GOT3 (cell line): Measurements from ENCODE around the gene EXOC5.

Source experiments
- DNase-seq: peaks from one replicate; lab custom pipeline; 2025; ENCODE audit warnings: mixed read lengths; lab: John Stamatoyannopoulos, UW

Gene EXOC5, protein sequence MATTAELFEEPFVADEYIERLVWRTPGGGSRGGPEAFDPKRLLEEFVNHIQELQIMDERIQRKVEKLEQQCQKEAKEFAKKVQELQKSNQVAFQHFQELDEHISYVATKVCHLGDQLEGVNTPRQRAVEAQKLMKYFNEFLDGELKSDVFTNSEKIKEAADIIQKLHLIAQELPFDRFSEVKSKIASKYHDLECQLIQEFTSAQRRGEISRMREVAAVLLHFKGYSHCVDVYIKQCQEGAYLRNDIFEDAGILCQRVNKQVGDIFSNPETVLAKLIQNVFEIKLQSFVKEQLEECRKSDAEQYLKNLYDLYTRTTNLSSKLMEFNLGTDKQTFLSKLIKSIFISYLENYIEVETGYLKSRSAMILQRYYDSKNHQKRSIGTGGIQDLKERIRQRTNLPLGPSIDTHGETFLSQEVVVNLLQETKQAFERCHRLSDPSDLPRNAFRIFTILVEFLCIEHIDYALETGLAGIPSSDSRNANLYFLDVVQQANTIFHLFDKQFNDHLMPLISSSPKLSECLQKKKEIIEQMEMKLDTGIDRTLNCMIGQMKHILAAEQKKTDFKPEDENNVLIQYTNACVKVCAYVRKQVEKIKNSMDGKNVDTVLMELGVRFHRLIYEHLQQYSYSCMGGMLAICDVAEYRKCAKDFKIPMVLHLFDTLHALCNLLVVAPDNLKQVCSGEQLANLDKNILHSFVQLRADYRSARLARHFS

GRCh38 chr14:57268161-57269069 lies at the start of gene EXOC5, which contains the start of gene AP5M1:
Gene EXOC5 (minus strand): TSS chr14:57268905. CDS start chr14:57268648, 257 bp downstream.
Gene AP5M1 (plus strand): TSS chr14:57268971. CDS start chr14:57269315, 344 bp downstream.
- DNase-seq: peak; percentile 20

DNA sequence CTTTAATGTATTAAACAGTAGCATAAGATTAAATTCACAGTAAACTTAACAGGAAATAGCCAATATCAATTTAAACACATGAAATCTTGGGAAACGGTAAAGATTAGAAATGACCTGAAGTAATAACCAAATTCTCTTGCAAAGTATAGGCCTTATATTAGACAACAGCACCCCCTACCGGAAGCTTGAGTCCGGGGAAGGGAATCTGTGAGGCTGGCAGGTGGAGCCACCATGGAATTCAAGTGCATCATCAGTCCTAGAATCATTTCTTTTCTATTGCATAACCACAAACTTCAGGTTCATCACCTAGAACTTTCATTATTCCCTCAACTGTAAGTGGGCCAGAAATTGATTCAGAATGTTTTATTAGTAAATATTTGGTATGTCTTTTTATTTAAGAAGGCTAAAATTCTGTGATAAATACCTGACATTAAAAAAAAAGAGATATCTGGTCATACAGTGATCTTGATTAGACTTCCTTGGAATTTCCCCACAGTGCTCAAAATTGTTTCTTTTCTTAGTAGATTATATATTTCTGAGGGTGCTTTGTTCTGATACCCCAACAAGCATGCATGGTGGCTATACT lies 48.6 kb upstream of the EXOC5 start:
- no peak for DNase-seq

GRCh38 chr14:57314396-57315089 lies 45.8 kb upstream of the EXOC5 start:
- DNase-seq: no peak

DNA sequence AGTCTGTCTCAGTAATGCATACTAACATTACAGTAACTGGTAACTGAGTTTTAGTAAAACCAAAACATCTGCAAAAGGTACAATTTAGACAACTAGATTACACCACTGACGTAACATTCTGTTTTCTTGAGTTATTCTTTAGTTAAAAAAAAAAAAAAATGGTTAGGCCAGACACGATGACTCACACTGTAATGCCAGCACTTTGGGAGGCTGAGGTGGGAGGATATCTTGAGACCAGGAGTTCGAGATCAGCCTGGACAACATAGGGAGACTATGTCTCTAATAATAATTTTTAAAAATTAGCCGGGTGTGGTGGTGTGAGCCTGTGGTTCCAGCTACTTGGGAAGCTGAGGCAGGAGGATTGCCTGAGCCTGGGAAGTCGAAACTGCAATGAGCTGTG lies 34.2 kb upstream of the EXOC5 start:
- no peak for DNase-seq

DNA sequence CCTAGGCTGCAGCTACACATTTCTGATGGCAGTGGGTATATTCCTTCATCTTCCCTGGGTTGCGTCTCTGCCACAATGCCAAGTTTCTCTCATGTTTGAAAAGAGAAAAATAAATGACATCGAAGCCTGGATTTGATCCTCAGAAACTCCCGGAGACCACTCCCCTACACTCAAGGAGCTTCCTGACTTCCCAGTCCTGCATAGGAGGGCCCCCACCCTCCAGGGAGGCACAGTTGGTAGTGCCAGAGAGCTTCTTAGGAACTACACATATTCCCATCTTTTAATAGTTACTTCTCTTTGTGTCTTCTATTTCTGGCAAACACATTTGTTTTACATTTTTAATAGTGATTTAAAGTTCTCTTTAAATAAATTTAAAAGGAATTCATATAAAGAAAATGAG lies 30.8 kb upstream of the EXOC5 start:
- DNase-seq: no peak

DNA sequence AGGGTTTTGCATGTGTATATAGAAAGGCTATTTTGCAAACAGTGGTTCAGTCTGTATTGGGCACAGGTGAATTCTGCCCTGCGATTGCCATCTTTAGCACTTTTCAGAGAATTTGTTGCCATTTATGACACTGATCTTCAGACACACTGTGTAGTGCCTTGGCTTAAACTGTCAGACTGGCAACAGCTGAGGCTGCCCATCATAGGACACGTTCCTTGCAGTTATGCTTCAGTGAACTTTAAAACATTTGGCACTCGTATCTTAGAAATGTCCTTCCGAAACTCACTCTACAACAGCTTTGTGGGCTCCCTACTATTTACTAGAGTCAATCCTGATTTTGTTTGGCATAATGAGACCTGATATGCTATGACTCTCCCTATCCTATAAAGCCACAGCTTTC lies 29.1 kb upstream of the EXOC5 start:
- DNase-seq: no peak

- no peak for DNase-seq
Measured at GRCh38 chr14:57295239-57295638, 26.5 kb upstream of the EXOC5 start.

DNA sequence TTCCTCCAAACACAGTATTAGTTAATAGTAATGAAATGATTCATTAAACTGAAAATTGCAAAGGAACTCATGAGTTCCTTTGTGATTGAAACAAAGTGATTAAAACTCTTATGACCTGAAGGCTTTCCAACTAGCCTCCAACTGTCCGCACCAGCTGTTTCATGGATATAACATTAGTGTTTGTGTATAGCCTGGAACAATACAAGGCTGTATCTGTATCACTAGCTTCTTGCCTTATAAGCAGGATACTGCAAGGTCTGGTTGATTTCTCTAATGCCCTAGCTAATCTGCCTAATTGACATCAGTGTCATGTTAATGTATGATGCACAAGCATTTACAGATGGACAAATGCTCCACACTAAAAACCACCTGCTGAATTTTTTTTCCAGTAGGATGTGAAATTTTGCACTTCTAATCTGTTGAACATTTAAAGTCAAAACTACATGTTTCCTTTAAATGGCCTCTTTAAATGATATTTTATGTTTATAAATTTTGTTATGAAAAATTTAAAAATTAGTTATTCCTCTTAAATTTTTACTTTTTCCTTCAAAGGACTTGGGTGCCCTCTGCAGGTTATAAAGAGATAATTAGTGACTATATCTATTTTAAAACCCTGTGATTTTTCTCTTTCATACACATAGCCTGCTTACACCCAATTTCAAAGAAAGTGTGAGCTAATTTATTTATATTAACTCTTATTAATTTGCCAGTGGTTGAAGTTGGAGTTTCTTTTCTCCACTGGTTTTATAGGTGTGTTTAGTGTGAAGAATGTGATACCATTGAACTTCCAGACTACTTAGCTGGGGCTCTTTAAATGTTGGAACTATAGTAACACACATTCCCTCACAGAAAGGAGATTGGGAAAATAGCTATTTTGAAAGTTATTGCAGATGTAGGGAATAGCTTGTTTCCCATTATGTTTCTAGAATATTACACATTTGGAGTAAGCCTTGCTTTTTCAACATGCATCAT lies 25.4 kb upstream of the EXOC5 start:
- DNase-seq: no peak

- DNase-seq: no peak
Measured at GRCh38 chr14:57291692-57292647, 23.3 kb upstream of the EXOC5 start.

GRCh38 chr14:57290751-57291150 lies 22.0 kb upstream of the EXOC5 start:
- DNase-seq: no peak

GRCh38 chr14:57287745-57288144 lies 19.0 kb upstream of the EXOC5 start:
- DNase-seq: no peak

DNA sequence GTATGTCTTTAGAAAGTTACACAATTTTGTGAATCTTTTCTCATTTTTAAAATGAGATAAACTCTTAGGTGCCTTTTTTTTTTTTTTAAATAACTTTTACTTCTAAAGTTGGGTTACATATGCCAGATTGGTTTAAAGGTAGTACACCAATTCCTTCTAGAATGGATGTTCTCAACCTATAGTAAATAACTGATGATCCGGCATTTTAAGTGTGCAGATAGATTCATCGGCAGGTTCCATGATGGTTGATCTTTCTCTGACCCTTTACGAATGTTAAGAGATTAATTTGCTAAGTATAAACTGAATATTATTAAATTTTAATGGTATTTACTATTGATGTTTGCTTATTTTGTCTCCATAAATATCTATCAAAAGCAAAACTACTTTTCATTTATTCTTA lies 8.4 kb upstream of the EXOC5 start:
- DNase-seq: no peak

DNA sequence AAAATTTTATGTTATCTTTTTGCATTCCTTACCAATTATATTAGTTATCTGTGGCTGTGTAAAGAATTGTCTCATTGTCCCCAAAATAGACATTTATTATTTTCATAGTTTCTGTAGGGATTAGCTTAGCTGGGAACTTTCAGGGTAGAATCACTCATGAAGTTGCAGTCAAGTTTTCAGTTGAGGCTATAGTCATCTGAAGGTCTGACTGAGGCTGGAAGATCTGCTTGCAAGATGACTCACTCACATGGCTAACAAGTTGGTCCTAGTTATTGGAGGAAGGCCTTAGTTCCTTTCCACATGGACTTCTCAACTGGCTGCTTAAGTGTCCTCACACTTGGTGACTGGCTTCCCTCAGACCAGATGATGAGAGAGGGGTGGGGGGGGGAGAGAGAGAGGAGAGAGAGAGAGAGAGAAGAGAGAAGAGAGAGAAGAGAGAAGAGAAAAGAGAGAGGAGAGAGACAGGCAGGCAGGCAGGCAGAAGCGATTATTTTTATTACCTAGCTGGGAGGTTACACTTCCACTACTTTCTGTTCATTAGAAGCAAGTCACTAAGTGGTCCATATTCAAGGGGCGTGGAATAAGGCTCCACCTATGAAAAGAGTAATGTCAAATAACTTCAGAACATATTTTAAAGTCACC lies 6.4 kb upstream of the EXOC5 start:
- DNase-seq: no peak

GRCh38 chr14:57274551-57274950 lies 5.8 kb upstream of the EXOC5 start:
- DNase-seq: no peak

- DNase-seq: no peak
Measured at GRCh38 chr14:57273236-57273635, 4.5 kb upstream of the EXOC5 start.

DNA sequence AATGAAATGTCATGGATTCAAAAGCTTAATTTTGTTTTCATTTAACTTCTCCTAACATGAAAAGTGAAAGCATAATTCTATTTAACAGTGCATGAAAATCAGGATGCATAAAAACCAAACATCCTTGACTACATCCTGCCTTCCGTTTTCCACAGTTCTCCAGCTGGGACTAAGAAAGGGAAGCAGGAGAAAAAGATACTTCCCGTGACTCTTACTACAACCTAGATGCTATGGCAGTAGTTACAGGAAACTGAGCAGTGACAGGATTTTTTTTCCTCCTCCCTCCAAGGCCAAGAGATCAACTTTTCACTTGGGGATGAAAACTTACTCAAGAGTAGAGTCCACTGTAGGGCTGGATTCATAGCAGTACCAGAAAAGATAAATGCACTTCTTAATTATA lies 2.6 kb downstream of the EXOC5 start:
- DNase-seq: no peak

- DNase-seq: no peak
Measured at GRCh38 chr14:57262117-57262516, 6.6 kb downstream of the EXOC5 start.

DNA sequence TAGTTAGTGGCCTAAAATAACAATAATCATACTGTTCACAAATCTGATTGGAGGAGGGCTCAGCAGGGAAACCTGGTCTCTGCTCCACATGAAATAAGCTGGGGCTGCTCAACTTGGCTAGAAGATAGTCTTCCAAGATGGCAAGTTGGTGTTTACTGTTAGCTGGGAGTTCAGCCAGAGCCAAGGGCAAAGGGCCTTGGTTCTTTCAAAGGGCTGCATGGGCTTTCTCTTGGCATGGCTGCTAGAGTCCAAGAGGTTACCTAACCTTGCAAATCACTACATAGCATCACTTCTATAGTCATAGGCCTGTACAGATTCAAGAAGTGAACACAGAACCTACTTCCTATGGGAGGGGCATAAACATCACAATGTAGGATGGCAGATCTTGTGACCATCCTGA lies 7.1 kb downstream of the EXOC5 start:
- no peak for DNase-seq
